ENCODE results near the gene KLKB1.

The KLKB1 gene

DNA sequence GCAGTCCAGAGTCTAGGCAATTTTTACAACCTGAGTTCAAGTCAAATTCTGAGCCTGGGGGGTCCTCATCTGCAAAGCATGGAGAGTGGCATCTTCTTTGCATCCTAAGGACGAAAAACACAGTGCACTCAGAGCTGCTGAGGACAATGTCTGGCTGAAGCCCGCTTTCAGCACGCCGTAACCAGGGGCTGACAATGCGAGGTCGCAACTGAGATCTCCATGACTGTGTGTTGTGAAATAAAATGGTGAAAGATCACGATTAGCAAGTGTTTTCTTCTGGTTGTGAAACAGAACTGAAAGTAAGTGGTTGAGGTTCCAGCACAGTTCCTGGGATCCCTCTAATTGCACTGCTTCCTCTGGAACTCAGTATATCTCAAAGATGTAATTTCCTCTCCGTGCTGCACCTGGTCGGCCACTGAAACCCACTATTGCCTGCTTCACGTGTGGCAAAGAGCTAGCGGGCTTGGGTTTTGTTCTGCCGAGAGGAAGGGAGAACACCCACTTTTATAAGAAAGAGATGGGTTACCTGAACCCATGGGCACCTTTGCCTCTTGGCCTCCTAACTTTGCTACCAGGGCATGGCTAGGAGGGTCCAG, 31.0 kb downstream of the KLKB1 start:
- H3K4me2 ChIP-seq (ENCODE audit: low read length): no peak overlapping the region
- no peaks in the 10 kb centered on the region for H3K36me3 ChIP-seq (ENCODE audit: control insufficient read depth in 1 of 2, insufficient read depth in 2 of 2, low read length in 2 of 2)
- no peak for DNase-seq
- H2AK5ac ChIP-seq (ENCODE audit: low read length): no peak overlapping the region
- H3K27ac ChIP-seq (ENCODE audit: low read depth, low read length): no peak overlapping the region
- no peak overlapping the region for H3K4me3 ChIP-seq (ENCODE audit: low read depth, low read length)
- H4K91ac ChIP-seq (ENCODE audit: low read depth, low read length): no peak overlapping the region
- H3K9ac ChIP-seq (ENCODE audit: low read length): no peak overlapping the region
- H3K9me3 ChIP-seq (ENCODE audit: insufficient read depth, low read depth, low read length): peaks cover 4% of the 10 kb centered on the region
- no peaks in the 10 kb centered on the region for H3K79me2 ChIP-seq (ENCODE audit: control insufficient read depth, insufficient read depth, low read length, poor library complexity)
- H2BK5ac ChIP-seq (ENCODE audit: low read depth, low read length, poor library complexity): no peak overlapping the region
- H3K27me3 ChIP-seq (ENCODE audit: insufficient read depth, low read length): no peaks in the 10 kb centered on the region
- H3K23ac ChIP-seq (ENCODE audit: low read length): no peak overlapping the region
- H3K18ac ChIP-seq (ENCODE audit: low read length): no peak overlapping the region
- no CpG with 5 or more reads among the region's 12 CpGs for WGBS (ENCODE audit: extremely low coverage, insufficient coverage, insufficient read length)
- H3K79me1 ChIP-seq (ENCODE audit: low read length): no peaks in the 10 kb centered on the region
- H2BK120ac ChIP-seq (ENCODE audit: insufficient read depth, low read length, poor library complexity): no peak overlapping the region
- no peak overlapping the region for H4K8ac ChIP-seq (ENCODE audit: low read depth, low read length)
- no peak overlapping the region for H2BK12ac ChIP-seq (ENCODE audit: low read length)
- H4K12ac ChIP-seq (ENCODE audit: low read depth, low read length): no peak overlapping the region
- no peak overlapping the region for H3K14ac ChIP-seq (ENCODE audit: low read length)
- H2AFZ ChIP-seq (ENCODE audit: insufficient read depth, low read length, poor library complexity): no peak overlapping the region
- H3K4me1 ChIP-seq (ENCODE audit: control insufficient read depth in 1 of 2, insufficient read depth in 2 of 2, low read length in 2 of 2): no peaks in the 10 kb centered on the region
- no peak overlapping the region for H3K4ac ChIP-seq (ENCODE audit: low read depth, low read length)

DNA sequence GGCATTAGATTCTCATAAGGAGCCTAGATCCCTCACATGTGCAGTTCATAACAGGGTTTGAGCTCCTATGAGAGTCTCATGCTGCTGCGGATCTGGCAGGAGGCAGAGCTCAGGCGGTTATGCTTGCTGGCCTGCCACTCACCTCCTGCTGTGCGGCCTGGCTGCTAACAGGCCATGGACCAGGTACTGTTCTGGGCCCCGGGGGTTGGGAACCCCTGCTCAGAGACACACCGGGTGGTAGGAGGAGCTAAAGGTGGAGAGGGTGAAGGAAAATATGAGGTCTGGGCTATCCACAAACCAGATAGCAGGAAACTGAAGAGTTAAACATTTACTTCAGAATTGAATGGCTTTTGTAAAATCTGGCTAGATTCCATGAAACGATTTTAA, 32.8 kb downstream of the KLKB1 start:
- Histone ChIP-seq H2BK120ac (ENCODE audit: insufficient read depth, low read length, poor library complexity) (no peak overlapping the region), H2AK5ac (ENCODE audit: low read length) (no peak overlapping the region), H3K4me1 (ENCODE audit: control insufficient read depth in 1 of 2, insufficient read depth in 2 of 2, low read length in 2 of 2) (no peaks in the 10 kb centered on the region), H3K36me3 (ENCODE audit: control insufficient read depth in 1 of 2, insufficient read depth in 2 of 2, low read length in 2 of 2) (no peaks in the 10 kb centered on the region), H3K18ac (ENCODE audit: low read length) (no peak overlapping the region), H3K9ac (ENCODE audit: low read length) (no peak overlapping the region), H3K14ac (ENCODE audit: low read length) (no peak overlapping the region), H2BK5ac (ENCODE audit: low read depth, low read length, poor library complexity) (no peak overlapping the region), H3K27ac (ENCODE audit: low read depth, low read length) (no peak overlapping the region), H3K79me2 (ENCODE audit: control insufficient read depth, insufficient read depth, low read length, poor library complexity) (no peaks in the 10 kb centered on the region), H2BK12ac (ENCODE audit: low read length) (no peak overlapping the region), H3K23ac (ENCODE audit: low read length) (no peak overlapping the region), H2AFZ (ENCODE audit: insufficient read depth, low read length, poor library complexity) (no peak overlapping the region), H4K12ac (ENCODE audit: low read depth, low read length) (no peak overlapping the region), H3K79me1 (ENCODE audit: low read length) (no peaks in the 10 kb centered on the region), H3K9me3 (ENCODE audit: insufficient read depth, low read depth, low read length) (peaks cover 6% of the 10 kb centered on the region), H3K27me3 (ENCODE audit: insufficient read depth, low read length) (no peaks in the 10 kb centered on the region), H4K8ac (ENCODE audit: low read depth, low read length) (no peak overlapping the region), H3K4me2 (ENCODE audit: low read length) (no peak overlapping the region), H3K4me3 (ENCODE audit: low read depth, low read length) (no peak overlapping the region), H4K91ac (ENCODE audit: low read depth, low read length) (no peak overlapping the region), H3K4ac (ENCODE audit: low read depth, low read length) (no peak overlapping the region)
- no peak for DNase-seq
- no CpG with 5 or more reads among the region's 6 CpGs for WGBS (ENCODE audit: extremely low coverage, insufficient coverage, insufficient read length)

DNA sequence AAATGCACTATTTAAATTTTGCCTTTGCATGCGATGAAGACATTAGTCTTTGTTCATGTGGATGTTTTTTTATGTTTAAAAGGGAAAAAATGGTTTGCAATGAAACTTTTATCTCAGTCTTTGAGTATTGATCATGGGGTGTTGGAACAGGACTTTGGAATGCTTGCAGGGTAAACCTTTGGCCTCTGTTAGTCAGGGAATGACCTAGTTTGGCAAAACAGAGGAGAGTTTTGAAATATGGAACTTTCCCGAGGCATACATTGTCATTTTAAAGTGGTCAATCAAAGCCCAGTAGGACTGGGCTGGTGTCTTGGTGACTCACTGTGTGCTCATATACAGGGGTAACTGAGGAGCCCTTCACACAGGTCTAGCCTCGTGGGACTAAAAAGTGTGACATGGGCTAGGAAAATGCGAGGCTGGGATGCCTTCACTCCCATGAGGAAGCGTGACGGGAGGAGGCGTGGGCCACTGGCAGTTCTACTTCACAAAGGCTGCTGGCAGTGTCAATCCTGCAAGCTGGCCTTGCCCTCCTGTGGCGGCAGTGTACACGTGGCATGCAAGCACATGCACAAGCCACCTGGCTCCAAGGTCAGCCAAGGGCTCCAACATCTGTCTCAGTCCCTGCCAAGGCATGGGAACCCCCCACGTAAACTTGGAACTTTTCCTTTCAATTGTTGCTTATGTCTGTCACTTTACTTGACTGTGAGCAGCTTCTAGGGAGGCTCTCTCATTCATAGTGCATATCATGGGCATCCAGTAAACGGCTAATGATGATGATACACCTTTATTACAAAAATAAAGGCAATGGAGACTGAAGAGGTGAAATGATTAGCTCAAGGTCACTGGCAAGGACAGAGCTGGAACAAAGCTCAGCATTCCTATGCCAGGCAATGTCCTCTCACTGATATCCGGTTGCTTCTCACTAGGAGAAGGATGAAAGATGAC, 33.5 kb downstream of the KLKB1 start:
- H2AFZ ChIP-seq (ENCODE audit: insufficient read depth, low read length, poor library complexity): no peak overlapping the region
- H2AK5ac ChIP-seq (ENCODE audit: low read length): no peak overlapping the region
- no peak overlapping the region for H3K4me3 ChIP-seq (ENCODE audit: low read depth, low read length)
- H3K9ac ChIP-seq (ENCODE audit: low read length): no peak overlapping the region
- no peak overlapping the region for H3K4me2 ChIP-seq (ENCODE audit: low read length)
- no peak for DNase-seq
- H4K91ac ChIP-seq (ENCODE audit: low read depth, low read length): no peak overlapping the region
- WGBS (ENCODE audit: extremely low coverage, insufficient coverage, insufficient read length): no CpG with 5 or more reads among the region's 12 CpGs
- no peaks in the 10 kb centered on the region for H3K27me3 ChIP-seq (ENCODE audit: insufficient read depth, low read length)
- no peak overlapping the region for H3K23ac ChIP-seq (ENCODE audit: low read length)
- H2BK12ac ChIP-seq (ENCODE audit: low read length): no peak overlapping the region
- H3K14ac ChIP-seq (ENCODE audit: low read length): no peak overlapping the region
- no peak overlapping the region for H2BK120ac ChIP-seq (ENCODE audit: insufficient read depth, low read length, poor library complexity)
- H3K4ac ChIP-seq (ENCODE audit: low read depth, low read length): no peak overlapping the region
- no peak overlapping the region for H4K12ac ChIP-seq (ENCODE audit: low read depth, low read length)
- no peaks in the 10 kb centered on the region for H3K79me2 ChIP-seq (ENCODE audit: control insufficient read depth, insufficient read depth, low read length, poor library complexity)
- no peak overlapping the region for H3K27ac ChIP-seq (ENCODE audit: low read depth, low read length)
- H3K36me3 ChIP-seq (ENCODE audit: control insufficient read depth in 1 of 2, insufficient read depth in 2 of 2, low read length in 2 of 2): no peaks in the 10 kb centered on the region
- no peak overlapping the region for H4K8ac ChIP-seq (ENCODE audit: low read depth, low read length)
- H3K9me3 ChIP-seq (ENCODE audit: insufficient read depth, low read depth, low read length): peaks cover 6% of the 10 kb centered on the region
- no peaks in the 10 kb centered on the region for H3K4me1 ChIP-seq (ENCODE audit: control insufficient read depth in 1 of 2, insufficient read depth in 2 of 2, low read length in 2 of 2)
- H3K79me1 ChIP-seq (ENCODE audit: low read length): no peaks in the 10 kb centered on the region
- H2BK5ac ChIP-seq (ENCODE audit: low read depth, low read length, poor library complexity): no peak overlapping the region
- no peak overlapping the region for H3K18ac ChIP-seq (ENCODE audit: low read length)

DNA sequence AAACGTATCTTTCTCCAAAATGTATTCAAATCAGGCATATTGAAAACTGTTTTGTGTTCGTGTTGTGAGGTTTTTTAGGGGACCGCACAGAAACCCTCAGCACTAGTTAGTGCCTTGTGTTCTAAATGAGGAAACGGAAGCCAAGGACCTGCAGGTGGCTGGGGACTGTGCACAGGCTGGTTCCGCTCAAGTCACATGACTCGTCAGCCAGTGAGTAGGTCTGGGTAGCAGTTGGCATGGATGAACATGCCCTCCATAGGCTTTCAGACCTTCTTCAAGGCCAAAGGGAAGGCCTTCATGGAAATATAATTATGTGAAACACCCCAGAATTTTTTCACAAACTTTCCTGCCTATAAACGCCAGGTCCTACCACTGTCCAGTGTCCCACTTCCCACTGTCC, 37.4 kb downstream of the KLKB1 start:
- no CpG with 5 or more reads among the region's 7 CpGs for WGBS (ENCODE audit: extremely low coverage, insufficient coverage, insufficient read length)
- no peak overlapping the region for H3K23ac ChIP-seq (ENCODE audit: low read length)

More for the DNA sequence above, 37.4 kb downstream of the KLKB1 start:
- Histone ChIP-seq H3K27ac (ENCODE audit: low read depth, low read length) (no peak overlapping the region), H2BK5ac (ENCODE audit: low read depth, low read length, poor library complexity) (no peak overlapping the region), H2BK12ac (ENCODE audit: low read length) (no peak overlapping the region), H4K91ac (ENCODE audit: low read depth, low read length) (no peak overlapping the region), H3K4me2 (ENCODE audit: low read length) (no peak overlapping the region), H3K4ac (ENCODE audit: low read depth, low read length) (no peak overlapping the region), H3K14ac (ENCODE audit: low read length) (no peak overlapping the region), H3K79me2 (ENCODE audit: control insufficient read depth, insufficient read depth, low read length, poor library complexity) (no peaks in the 10 kb centered on the region), H2AFZ (ENCODE audit: insufficient read depth, low read length, poor library complexity) (no peak overlapping the region), H3K79me1 (ENCODE audit: low read length) (no peaks in the 10 kb centered on the region), H2AK5ac (ENCODE audit: low read length) (no peak overlapping the region), H2BK120ac (ENCODE audit: insufficient read depth, low read length, poor library complexity) (no peak overlapping the region), H4K8ac (ENCODE audit: low read depth, low read length) (no peak overlapping the region), H3K36me3 (ENCODE audit: control insufficient read depth in 1 of 2, insufficient read depth in 2 of 2, low read length in 2 of 2) (no peaks in the 10 kb centered on the region), H3K18ac (ENCODE audit: low read length) (no peak overlapping the region), H3K27me3 (ENCODE audit: insufficient read depth, low read length) (no peaks in the 10 kb centered on the region), H3K4me1 (ENCODE audit: control insufficient read depth in 1 of 2, insufficient read depth in 2 of 2, low read length in 2 of 2) (no peaks in the 10 kb centered on the region), H3K9me3 (ENCODE audit: insufficient read depth, low read depth, low read length) (peaks cover 6% of the 10 kb centered on the region), H4K12ac (ENCODE audit: low read depth, low read length) (no peak overlapping the region), H3K9ac (ENCODE audit: low read length) (no peak overlapping the region), H3K4me3 (ENCODE audit: low read depth, low read length) (no peak overlapping the region)
- no peak for DNase-seq

Data from trophoblast cell (in vitro differentiated cells and primary cell).